CD8-positive, alpha-beta memory T cell (primary cell): ENCODE measurements around the gene ATP1B3. TPM values are rescaled to one million over a fixed set of nuclear protein-coding genes. Genes with fewer than 3 reads are reported as not detected.
"Not testable (repeated sequence)": the region's sequence is repeated elsewhere in the genome, so short reads cannot be mapped to it uniquely, and the experiment has no call there.

Experiments
- CTCF ChIA-PET: fragments of 350-600 bp; sonication (Branson Sonifier 250); formaldehyde crosslinking; loops from one replicate; lab custom pipeline; 2021; ENCODE audit warnings: antibody characterized with exemption; lab: Charles Lee
- POLR2A ChIA-PET: fragments of 350-600 bp; sonication (Branson Sonifier 250); formaldehyde crosslinking; loops from one replicate; lab custom pipeline; 2021; ENCODE audit warnings: antibody characterized with exemption; lab: Charles Lee
- DNase-seq, 5 donors: peaks; one replicate each; pipeline versions ENCODE4 v3.0.0 to v3.0.0-alpha.2; 2020 to 2022; ENCODE audit warnings: mixed read lengths in 1 of 5
- H3K27ac ChIP-seq: one replicate; pipeline ENCODE4 v1.7.0; 2013; ENCODE audit warnings: low read depth, mild to moderate bottlenecking, low read length, moderate library complexity
- H3K27me3 ChIP-seq: 2 replicates; pipeline ENCODE4 v1.7.0; 2013; ENCODE audit warnings: low read length, mild to moderate bottlenecking; ENCODE audit not compliant: insufficient read depth, poor library complexity, severe bottlenecking
- H3K36me3 ChIP-seq: 2 replicates; pipeline ENCODE4 v1.7.0; 2013; ENCODE audit warnings: mild to moderate bottlenecking, low read length, moderate library complexity; ENCODE audit not compliant: insufficient read depth
- H3K4me1 ChIP-seq: 2 replicates; pipeline ENCODE4 v1.7.0; 2013; ENCODE audit warnings: mild to moderate bottlenecking, low read length, moderate library complexity; ENCODE audit not compliant: insufficient read depth
- H3K4me3 ChIP-seq: 2 replicates; pipeline ENCODE4 v1.7.0; 2013; ENCODE audit warnings: mild to moderate bottlenecking, low read length
- H3K9me3 ChIP-seq: 2 replicates; pipeline ENCODE4 v1.7.0; 2013; ENCODE audit warnings: mild to moderate bottlenecking, low read length
- H3K27ac Mint-ChIP-seq, 8 donors: one replicate each; pipeline ENCODE4 v1.8.0; 2020 to 2021; ENCODE audit warnings: mixed read lengths in 8 of 8, mild to moderate bottlenecking in 6 of 8, inconsistent platforms in 3 of 8, moderate library complexity in 3 of 8
- H3K27me3 Mint-ChIP-seq, 2 donors: one replicate each; pipeline ENCODE4 v1.8.0; 2020 to 2021; ENCODE audit warnings: mixed read lengths in 2 of 2, mild to moderate bottlenecking in 1 of 2, moderate library complexity in 1 of 2
- H3K36me3 Mint-ChIP-seq, 3 donors: one replicate each; pipeline ENCODE4 v1.8.0; 2020 to 2021; ENCODE audit warnings: mixed read lengths in 3 of 3, inconsistent platforms in 1 of 3, mild to moderate bottlenecking in 1 of 3
- H3K4me1 Mint-ChIP-seq, 3 donors: one replicate each; pipeline ENCODE4 v1.8.0; 2020 to 2021; ENCODE audit warnings: mixed read lengths in 3 of 3, inconsistent platforms in 1 of 3, mild to moderate bottlenecking in 1 of 3
- H3K4me3 Mint-ChIP-seq, 7 donors: one replicate each; pipeline ENCODE4 v1.8.0; 2020 to 2021; ENCODE audit warnings: mixed read lengths in 7 of 7, mild to moderate bottlenecking in 6 of 7, moderate library complexity in 4 of 7, inconsistent platforms in 2 of 7
- H3K9me3 Mint-ChIP-seq, 5 donors: one replicate each; pipeline ENCODE4 v1.8.0; 2020 to 2022; ENCODE audit warnings: mixed read lengths in 5 of 5, mild to moderate bottlenecking in 3 of 5, moderate library complexity in 2 of 5, inconsistent platforms in 1 of 5
- polyA plus RNA-seq: library from polyadenylated mRNA; unstranded; fragments of 300-500 nt; fragmentation: Illumina TruSeq; gene quantifications from one replicate; pipeline ENCODE4 v1.2.3, GENCODE V29; 2021
- total RNA-seq, 2 experiments: library from RNA; stranded (reverse); gene quantifications; one replicate each; pipeline ENCODE4 v1.2.3, GENCODE V29; 2021

The ATP1B3 gene
- total and polyA plus RNA-seq, 3 experiments from 2014 or later = 133 to 234 (median 230) TPM

DNA sequence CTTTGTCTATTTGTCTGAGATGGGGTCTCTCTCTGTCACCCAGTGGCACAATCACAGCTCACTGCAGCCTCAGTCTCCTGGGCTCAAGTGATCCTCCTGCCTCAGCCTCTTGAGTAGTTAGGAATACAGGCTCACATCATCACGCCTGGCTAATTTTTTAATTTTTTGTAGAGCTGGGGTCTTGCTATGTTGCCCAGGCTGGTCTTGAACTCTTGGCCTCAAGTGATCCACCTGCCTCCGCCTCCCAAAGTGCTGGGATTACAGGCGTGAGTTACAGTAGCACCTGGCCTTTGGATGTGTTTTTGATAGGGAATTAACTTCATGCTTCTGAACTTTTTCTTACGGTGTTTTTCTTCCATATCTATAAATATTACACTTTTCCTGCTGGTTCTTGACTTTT lies 33.5 kb downstream of the ATP1B3 start:
- H3K4me3 Mint-ChIP-seq = not testable (repeated sequence)

DNA sequence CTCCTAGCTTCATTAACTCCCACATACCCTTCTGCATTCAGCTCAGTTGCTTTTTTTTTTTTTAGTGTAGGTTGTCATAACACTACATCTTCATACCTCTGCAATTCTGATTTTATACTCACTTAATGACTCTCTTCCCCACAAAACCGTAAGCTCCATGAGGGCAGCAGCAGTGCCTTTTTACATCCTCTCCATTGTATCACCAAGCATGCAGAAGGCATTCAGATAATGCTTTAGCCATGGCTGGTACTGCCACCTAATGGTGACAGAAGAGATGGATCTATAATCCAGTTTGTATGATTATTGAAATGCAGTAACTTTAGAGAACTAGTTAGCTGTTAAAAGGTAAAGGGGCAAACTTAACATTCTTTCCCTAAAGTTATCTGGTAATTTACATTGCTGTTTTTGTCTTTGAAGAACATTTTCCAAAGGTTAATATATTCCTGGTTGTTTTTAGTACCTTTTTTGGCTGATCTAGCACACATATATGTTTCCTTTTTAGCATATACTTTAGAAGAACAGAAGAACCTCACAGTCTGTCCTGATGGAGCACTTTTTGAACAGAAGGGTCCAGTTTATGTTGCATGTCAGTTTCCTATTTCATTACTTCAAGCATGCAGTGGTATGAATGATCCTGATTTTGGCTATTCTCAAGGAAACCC lies 36.8 kb downstream of the ATP1B3 start:
- H3K9me3 Mint-ChIP-seq = peaks cover 0 to 3% (median 0%) of the 10 kb centered on the region in 5 donors
- H3K27ac ChIP-seq = no peak overlapping the region
- no peaks in the 10 kb centered on the region for H3K4me1 ChIP-seq
- no peaks in the 10 kb centered on the region for H3K27me3 Mint-ChIP-seq
- H3K36me3 ChIP-seq = peaks cover 16% of the 10 kb centered on the region
- ChIA-PET CTCF (interaction anchor here (0.7 to 2.2 kb wide), 20 partner anchors 8 to 542 kb away, joined by 3 to 12 read pairs (median 3); partner anchors contain the start of gene RNF7), POLR2A (interaction anchor here (0.5 to 1.3 kb wide), 6 partner anchors 34 to 426 kb away, joined by 3 to 7 read pairs (median 5); partner anchors contain the start of gene RNF7)
- H3K27me3 ChIP-seq = no peaks in the 10 kb centered on the region
- H3K4me3 Mint-ChIP-seq = no peak overlapping the region
- H3K4me1 Mint-ChIP-seq = peaks cover 0 to 4% (median 2%) of the 10 kb centered on the region in 3 donors
- H3K9me3 ChIP-seq = no peaks in the 10 kb centered on the region
- peaks cover 12 to 69% (median 20%) of the 10 kb centered on the region in 3 donors for H3K36me3 Mint-ChIP-seq
- peak overlapping the region in 6 of 8 donors; percentile 0 to 75 (median 38) for H3K27ac Mint-ChIP-seq
- no peak overlapping the region for H3K4me3 ChIP-seq
- peak; percentile 14 to 61 (median 43) for DNase-seq

More for the DNA sequence above, 33.5 kb downstream of the ATP1B3 start:
- H3K27ac ChIP-seq, POLR2A ChIA-PET, DNase-seq, H3K9me3 ChIP-seq, H3K27me3 Mint-ChIP-seq, H3K27me3 ChIP-seq, CTCF ChIA-PET, H3K4me1 Mint-ChIP-seq, H3K9me3 Mint-ChIP-seq, H3K4me3 ChIP-seq, H3K4me1 ChIP-seq: not testable (repeated sequence)
- H3K27ac Mint-ChIP-seq = peak overlapping the region in 1 of 8 donors; percentile 10
- H3K36me3 Mint-ChIP-seq = peaks cover 13 to 74% (median 17%) of the 10 kb centered on the region in 3 donors
- H3K36me3 ChIP-seq = peaks cover 15% of the 10 kb centered on the region

GRCh38 chr3:141914311-141914710 lies 37.9 kb downstream of the ATP1B3 start:
- Mint-ChIP-seq H3K36me3 (peaks cover 8 to 66% (median 12%) of the 10 kb centered on the region in 3 donors), H3K4me1 (peaks cover 0 to 4% (median 2%) of the 10 kb centered on the region in 3 donors), H3K27me3 (no peaks in the 10 kb centered on the region), H3K27ac (no peak overlapping the region), H3K4me3 (no peak overlapping the region), H3K9me3 (peaks cover 0 to 3% (median 0%) of the 10 kb centered on the region in 5 donors)
- no peak for DNase-seq
- Histone ChIP-seq H3K36me3 (peaks cover 10% of the 10 kb centered on the region), H3K9me3 (no peaks in the 10 kb centered on the region), H3K27ac (no peak overlapping the region), H3K4me3 (no peak overlapping the region), H3K4me1 (no peaks in the 10 kb centered on the region), H3K27me3 (no peaks in the 10 kb centered on the region)
- ChIA-PET CTCF (interaction anchor here (0.9 to 2.2 kb wide), 8 partner anchors 8 to 455 kb away, joined by 3 to 10 read pairs (median 4); no protein-coding TSS in a partner anchor), POLR2A (no interaction called here)

GRCh38 chr3:141915016-141915415 lies 38.6 kb downstream of the ATP1B3 start:
- Histone ChIP-seq H3K36me3 (peaks cover 10% of the 10 kb centered on the region), H3K27me3 (no peaks in the 10 kb centered on the region), H3K4me3 (no peak overlapping the region), H3K9me3 (no peaks in the 10 kb centered on the region), H3K4me1 (no peaks in the 10 kb centered on the region), H3K27ac (no peak overlapping the region)
- ChIA-PET CTCF (no interaction called here), POLR2A (no interaction called here)
- Mint-ChIP-seq H3K4me1 (peaks cover 0 to 4% (median 2%) of the 10 kb centered on the region in 3 donors), H3K4me3 (no peak overlapping the region), H3K36me3 (peaks cover 8 to 61% (median 11%) of the 10 kb centered on the region in 3 donors), H3K27me3 (no peaks in the 10 kb centered on the region), H3K9me3 (peaks cover 0 to 3% (median 0%) of the 10 kb centered on the region in 5 donors), H3K27ac (no peak overlapping the region)
- DNase-seq = no peak

DNA sequence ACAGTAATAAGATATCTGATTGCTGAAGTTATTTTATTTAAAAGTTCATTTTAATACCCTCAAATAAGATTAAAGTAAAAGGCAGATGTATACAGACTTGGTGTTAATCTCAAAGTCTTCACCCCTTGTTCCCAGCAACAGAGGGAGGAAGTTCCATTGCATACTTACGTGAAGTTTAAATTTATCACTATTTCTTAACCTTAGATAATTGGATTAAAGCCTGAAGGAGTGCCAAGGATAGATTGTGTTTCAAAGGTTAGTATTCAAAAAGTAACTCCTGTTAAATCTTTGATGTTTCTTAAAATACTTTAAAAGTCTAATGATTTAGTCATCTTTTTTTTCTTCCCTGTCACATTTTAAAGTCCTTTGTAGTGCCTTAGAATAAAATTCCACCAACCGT lies 39.3 kb downstream of the ATP1B3 start:
- no peaks in the 10 kb centered on the region for H3K4me1 ChIP-seq
- ChIA-PET CTCF (no interaction called here), POLR2A (no interaction called here)
- DNase-seq = no peak
- Mint-ChIP-seq H3K36me3 (peaks cover 8 to 64% (median 11%) of the 10 kb centered on the region in 3 donors), H3K4me1 (peaks cover 0 to 4% (median 0%) of the 10 kb centered on the region in 3 donors), H3K4me3 (no peak overlapping the region), H3K9me3 (peaks cover 0 to 3% (median 0%) of the 10 kb centered on the region in 5 donors), H3K27ac (no peak overlapping the region), H3K27me3 (no peaks in the 10 kb centered on the region)
- H3K27ac ChIP-seq = no peak overlapping the region
- H3K36me3 ChIP-seq = peaks cover 10% of the 10 kb centered on the region
- H3K4me3 ChIP-seq = no peak overlapping the region
- H3K27me3 ChIP-seq = no peaks in the 10 kb centered on the region
- no peaks in the 10 kb centered on the region for H3K9me3 ChIP-seq

- Mint-ChIP-seq H3K9me3 (no peaks in the 10 kb centered on the region), H3K36me3 (peaks cover 4 to 62% (median 24%) of the 10 kb centered on the region in 3 donors), H3K27me3 (no peaks in the 10 kb centered on the region), H3K4me3 (no peak overlapping the region), H3K4me1 (no peaks in the 10 kb centered on the region), H3K27ac (peak overlapping the region in 2 of 8 donors; percentile 20 to 75)
- H3K4me3 ChIP-seq = no peak overlapping the region
- H3K27me3 ChIP-seq = no peaks in the 10 kb centered on the region
- no peaks in the 10 kb centered on the region for H3K9me3 ChIP-seq
- POLR2A ChIA-PET = no interaction called here
- H3K27ac ChIP-seq = no peak overlapping the region
- CTCF ChIA-PET = no interaction called here
- no peaks in the 10 kb centered on the region for H3K4me1 ChIP-seq
- peaks cover 7% of the 10 kb centered on the region for H3K36me3 ChIP-seq
- no peak for DNase-seq
Observed at GRCh38 chr3:141920701-141921100, 44.3 kb downstream of the ATP1B3 start.

- DNase-seq = no peak
- H3K27ac ChIP-seq = no peak overlapping the region
- Mint-ChIP-seq H3K9me3 (no peaks in the 10 kb centered on the region), H3K27me3 (no peaks in the 10 kb centered on the region), H3K4me1 (no peaks in the 10 kb centered on the region), H3K36me3 (peaks cover 1 to 58% (median 21%) of the 10 kb centered on the region in 3 donors), H3K27ac (peak overlapping the region in 4 of 8 donors; percentile 1 to 21 (median 8)), H3K4me3 (no peak overlapping the region)
- no peak overlapping the region for H3K4me3 ChIP-seq
- H3K27me3 ChIP-seq = no peaks in the 10 kb centered on the region
- H3K36me3 ChIP-seq = peaks cover 7% of the 10 kb centered on the region
- H3K9me3 ChIP-seq = no peaks in the 10 kb centered on the region
- H3K4me1 ChIP-seq = no peaks in the 10 kb centered on the region
- POLR2A ChIA-PET = no interaction called here
- CTCF ChIA-PET = no interaction called here
Observed at GRCh38 chr3:141921316-141921715, 44.9 kb downstream of the ATP1B3 start.

GRCh38 chr3:141925677-141926076 lies 49.2 kb downstream of the ATP1B3 start:
- Mint-ChIP-seq H3K27ac (peak overlapping the region in 3 of 8 donors; percentile 20 to 73 (median 32)), H3K36me3 (peaks cover 0 to 55% (median 23%) of the 10 kb centered on the region in 3 donors)
- H3K27ac ChIP-seq, H3K9me3 ChIP-seq, H3K9me3 Mint-ChIP-seq, H3K27me3 ChIP-seq, H3K4me1 ChIP-seq, H3K27me3 Mint-ChIP-seq, DNase-seq, H3K36me3 ChIP-seq, POLR2A ChIA-PET, CTCF ChIA-PET, H3K4me3 ChIP-seq, H3K4me1 Mint-ChIP-seq, H3K4me3 Mint-ChIP-seq: not testable (repeated sequence)
